ENCODE data around the gene NRP2. TPM values are rescaled to one million over a fixed set of nuclear protein-coding genes. Genes with fewer than 3 reads are reported as not detected.

NRP2 gene
- total and polyA plus RNA-seq, 2 of the 13 experiments (the other 11 are each of a cell fraction or from before 2014, with no cell fraction given) = 0.65 to 1.4 TPM

DNA sequence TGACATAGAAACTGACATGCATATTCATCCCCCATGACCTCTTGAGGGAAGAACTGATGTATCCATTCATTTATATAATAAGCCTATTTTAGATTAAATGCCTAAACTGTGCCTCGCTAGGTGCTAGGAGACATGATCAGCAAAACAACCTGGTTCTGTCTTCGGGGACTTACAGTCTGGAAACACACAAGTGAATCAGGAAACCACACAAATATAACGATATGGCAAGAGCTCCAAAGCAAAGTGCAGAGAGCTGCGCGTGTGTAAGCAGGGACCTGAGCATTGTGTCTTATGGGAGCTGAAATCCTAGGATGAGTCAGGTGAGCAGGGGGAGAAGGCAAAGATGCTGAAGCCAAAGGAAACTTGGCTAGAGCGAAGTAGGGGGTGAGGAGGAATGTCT is 120.6 kb downstream of the NRP2 start:
- peaks cover 3 to 27% of the 10 kb centered on the region in 2 experiments; a peak in 4 of 5 replicates for H3K27me3 ChIP-seq (ENCODE audit: control insufficient read depth in 1 of 2, insufficient read depth in 2 of 2, low read length in 2 of 2)
- ChIA-PET POLR2A (no interaction called here), CTCF (ENCODE audit: low intra/inter-chr PET ratio, low total read pairs) (no interaction called here)
- H3K9ac ChIP-seq (ENCODE audit: insufficient read depth, low read depth, low read length) = no peak overlapping the region
- DNase-seq (ENCODE audit: low spot score) (no peak), FAIRE-seq (no peak), ATAC-seq (no peak)
- no peaks in the 10 kb centered on the region for H4K20me1 ChIP-seq (ENCODE audit: insufficient read depth, low read length)
- H3K4me1 ChIP-seq (ENCODE audit: insufficient read depth, low read length) = peaks cover 17% of the 10 kb centered on the region
- H3K4me2 ChIP-seq (ENCODE audit: low read depth, low read length) = no peak overlapping the region
- no peak overlapping the region for H3K4me3 ChIP-seq (replicated peaks in 1 of 3; ENCODE audit: insufficient read depth in 1 of 3, low read depth in 2 of 3, low read length in 3 of 3)
- H3K27ac ChIP-seq (ENCODE audit: extremely low read length, insufficient read depth, low read length) = no peak overlapping the region
- no peaks in the 10 kb centered on the region for H3K79me2 ChIP-seq (ENCODE audit: insufficient read depth, low read length)
- no peaks in the 10 kb centered on the region for H3K9me3 ChIP-seq (ENCODE audit: low read length)
- intact Hi-C loops (cut with micrococcal nuclease; ENCODE audit: unreplicated experiment) = no loop called here
- in situ Hi-C loops (cut with HindIII; ENCODE audit: extremely low pct_ligation_motif_present, low pct_unique_long_range_greater_than_20kb) = no loop called here
- H2AFZ ChIP-seq (ENCODE audit: low read length) = no peak overlapping the region
- 47% methylated on average over 6 of the region's 6 CpGs for WGBS (ENCODE audit: low lambda C conversion rate)
- no TSS peak for BruUV-seq (replicated peaks)
- H3K36me3 ChIP-seq (replicated peaks in 1 of 2; ENCODE audit: control insufficient read depth in 1 of 2, insufficient read depth in 2 of 2, low read length in 2 of 2) = no peaks in the 10 kb centered on the region
- TF ChIP-seq NONO (IDR thresholded peaks at IDR 0.05) (no peak), NONO (CRISPR knock-in tag; conservative IDR thresholded peaks at IDR 0.05) (no peak), FOSL1 (CRISPR knock-in tag; IDR thresholded peaks at IDR 0.05; ENCODE audit: borderline replicate concordance) (no peak), ZNF224 (CRISPR knock-in tag; IDR thresholded peaks at IDR 0.05) (no peak), NFYC (CRISPR knock-in tag; IDR thresholded peaks at IDR 0.05) (no peak), BCL6 (CRISPR knock-in tag; IDR thresholded peaks at IDR 0.05) (no peak), ZNF609 (CRISPR knock-in tag; IDR thresholded peaks at IDR 0.05; ENCODE audit: borderline replicate concordance) (no peak), GATAD1 (CRISPR knock-in tag; IDR thresholded peaks at IDR 0.05) (no peak), ATRX (CRISPR knock-in tag; IDR thresholded peaks at IDR 0.05; ENCODE audit: borderline replicate concordance) (no peak), ZBTB2 (CRISPR knock-in tag; IDR thresholded peaks at IDR 0.05; ENCODE audit: low read depth) (no peak), ZNF3 (CRISPR knock-in tag; IDR thresholded peaks at IDR 0.05) (no peak), ZNF792 (CRISPR knock-in tag; IDR thresholded peaks at IDR 0.05) (no peak)
- TF ChIP-seq, protein P1, sequence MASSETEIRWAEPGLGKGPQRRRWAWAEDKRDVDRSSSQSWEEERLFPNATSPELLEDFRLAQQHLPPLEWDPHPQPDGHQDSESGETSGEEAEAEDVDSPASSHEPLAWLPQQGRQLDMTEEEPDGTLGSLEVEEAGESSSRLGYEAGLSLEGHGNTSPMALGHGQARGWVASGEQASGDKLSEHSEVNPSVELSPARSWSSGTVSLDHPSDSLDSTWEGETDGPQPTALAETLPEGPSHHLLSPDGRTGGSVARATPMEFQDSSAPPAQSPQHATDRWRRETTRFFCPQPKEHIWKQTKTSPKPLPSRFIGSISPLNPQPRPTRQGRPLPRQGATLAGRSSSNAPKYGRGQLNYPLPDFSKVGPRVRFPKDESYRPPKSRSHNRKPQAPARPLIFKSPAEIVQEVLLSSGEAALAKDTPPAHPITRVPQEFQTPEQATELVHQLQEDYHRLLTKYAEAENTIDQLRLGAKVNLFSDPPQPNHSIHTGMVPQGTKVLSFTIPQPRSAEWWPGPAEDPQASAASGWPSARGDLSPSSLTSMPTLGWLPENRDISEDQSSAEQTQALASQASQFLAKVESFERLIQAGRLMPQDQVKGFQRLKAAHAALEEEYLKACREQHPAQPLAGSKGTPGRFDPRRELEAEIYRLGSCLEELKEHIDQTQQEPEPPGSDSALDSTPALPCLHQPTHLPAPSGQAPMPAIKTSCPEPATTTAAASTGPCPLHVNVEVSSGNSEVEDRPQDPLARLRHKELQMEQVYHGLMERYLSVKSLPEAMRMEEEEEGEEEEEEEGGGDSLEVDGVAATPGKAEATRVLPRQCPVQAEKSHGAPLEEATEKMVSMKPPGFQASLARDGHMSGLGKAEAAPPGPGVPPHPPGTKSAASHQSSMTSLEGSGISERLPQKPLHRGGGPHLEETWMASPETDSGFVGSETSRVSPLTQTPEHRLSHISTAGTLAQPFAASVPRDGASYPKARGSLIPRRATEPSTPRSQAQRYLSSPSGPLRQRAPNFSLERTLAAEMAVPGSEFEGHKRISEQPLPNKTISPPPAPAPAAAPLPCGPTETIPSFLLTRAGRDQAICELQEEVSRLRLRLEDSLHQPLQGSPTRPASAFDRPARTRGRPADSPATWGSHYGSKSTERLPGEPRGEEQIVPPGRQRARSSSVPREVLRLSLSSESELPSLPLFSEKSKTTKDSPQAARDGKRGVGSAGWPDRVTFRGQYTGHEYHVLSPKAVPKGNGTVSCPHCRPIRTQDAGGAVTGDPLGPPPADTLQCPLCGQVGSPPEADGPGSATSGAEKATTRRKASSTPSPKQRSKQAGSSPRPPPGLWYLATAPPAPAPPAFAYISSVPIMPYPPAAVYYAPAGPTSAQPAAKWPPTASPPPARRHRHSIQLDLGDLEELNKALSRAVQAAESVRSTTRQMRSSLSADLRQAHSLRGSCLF (CRISPR knock-in tag; IDR thresholded peaks at IDR 0.05; ENCODE audit: borderline replicate concordance) = no peak
- TF ChIP-seq, protein P2, sequence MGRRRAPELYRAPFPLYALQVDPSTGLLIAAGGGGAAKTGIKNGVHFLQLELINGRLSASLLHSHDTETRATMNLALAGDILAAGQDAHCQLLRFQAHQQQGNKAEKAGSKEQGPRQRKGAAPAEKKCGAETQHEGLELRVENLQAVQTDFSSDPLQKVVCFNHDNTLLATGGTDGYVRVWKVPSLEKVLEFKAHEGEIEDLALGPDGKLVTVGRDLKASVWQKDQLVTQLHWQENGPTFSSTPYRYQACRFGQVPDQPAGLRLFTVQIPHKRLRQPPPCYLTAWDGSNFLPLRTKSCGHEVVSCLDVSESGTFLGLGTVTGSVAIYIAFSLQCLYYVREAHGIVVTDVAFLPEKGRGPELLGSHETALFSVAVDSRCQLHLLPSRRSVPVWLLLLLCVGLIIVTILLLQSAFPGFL (CRISPR knock-in tag; IDR thresholded peaks at IDR 0.05) = no peak
